ENCODE results near the gene MDM4.

- TF ChIP-seq, protein P1, sequence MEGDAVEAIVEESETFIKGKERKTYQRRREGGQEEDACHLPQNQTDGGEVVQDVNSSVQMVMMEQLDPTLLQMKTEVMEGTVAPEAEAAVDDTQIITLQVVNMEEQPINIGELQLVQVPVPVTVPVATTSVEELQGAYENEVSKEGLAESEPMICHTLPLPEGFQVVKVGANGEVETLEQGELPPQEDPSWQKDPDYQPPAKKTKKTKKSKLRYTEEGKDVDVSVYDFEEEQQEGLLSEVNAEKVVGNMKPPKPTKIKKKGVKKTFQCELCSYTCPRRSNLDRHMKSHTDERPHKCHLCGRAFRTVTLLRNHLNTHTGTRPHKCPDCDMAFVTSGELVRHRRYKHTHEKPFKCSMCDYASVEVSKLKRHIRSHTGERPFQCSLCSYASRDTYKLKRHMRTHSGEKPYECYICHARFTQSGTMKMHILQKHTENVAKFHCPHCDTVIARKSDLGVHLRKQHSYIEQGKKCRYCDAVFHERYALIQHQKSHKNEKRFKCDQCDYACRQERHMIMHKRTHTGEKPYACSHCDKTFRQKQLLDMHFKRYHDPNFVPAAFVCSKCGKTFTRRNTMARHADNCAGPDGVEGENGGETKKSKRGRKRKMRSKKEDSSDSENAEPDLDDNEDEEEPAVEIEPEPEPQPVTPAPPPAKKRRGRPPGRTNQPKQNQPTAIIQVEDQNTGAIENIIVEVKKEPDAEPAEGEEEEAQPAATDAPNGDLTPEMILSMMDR (conservative IDR thresholded peaks at IDR 0.05; ENCODE audit: low read length): no peak
- TF ChIP-seq EZH2phosphoT487 (IDR thresholded peaks at IDR 0.05; ENCODE audit: borderline replicate concordance, low read depth, low read length): no peak
Observed at GRCh38 chr1:204506969-204507316, 9.3 kb upstream of the MDM4 start.

All from OCI-LY7 (cell line).